T-cell (primary cell): Measurements from ENCODE around the gene CUX1. TPM values are rescaled to one million over a fixed set of nuclear protein-coding genes. Genes with fewer than 3 reads are reported as not detected.

Experiments used
- ATAC-seq, 4 experiments: fragments of 200-7000 bp in 3 of 4; fragments of 150-1000 bp in 1 of 4; cut with Tn5 transposase; replicated peaks in 1 of 4; 1 replicate in 3 of 4; 2 replicates in 1 of 4; pipeline ENCODE4 v1.10.0; 2021; ENCODE audit warnings: moderate library complexity in 3 of 4, mild to moderate bottlenecking in 2 of 4, moderate number of reproducible peaks in 1 of 4
- CTCF ChIA-PET, 2 donors: fragments of 300-600 bp; sonication (Branson Sonifier 250); formaldehyde crosslinking; loops; one replicate each; lab custom pipeline; 2022; ENCODE audit warnings: antibody characterized with exemption in 2 of 2; lab: Charles Lee
- POLR2A ChIA-PET, 2 donors: fragments of 300-600 bp; sonication (Branson Sonifier 250); formaldehyde crosslinking; loops; one replicate each; lab custom pipeline; 2022; ENCODE audit warnings: antibody characterized with exemption in 2 of 2; lab: Charles Lee
- DNase-seq, 35 experiments: peaks; one replicate each; pipeline versions ENCODE4 v3.0.0 to v3.0.0-alpha.2; 2013 to 2023
- H3K27ac ChIP-seq: one replicate; pipeline ENCODE4 v1.5.1; 2013; ENCODE audit warnings: low read length
- H3K27me3 ChIP-seq, 2 experiments: replicated peaks in 1 of 2; 1 replicate in 1 of 2; 2 replicates in 1 of 2; pipeline versions ENCODE4 v1.6.1 to v1.7.0; 2013; ENCODE audit warnings: low read length in 1 of 2, mixed read lengths in 1 of 2; ENCODE audit not compliant: control insufficient read depth in 2 of 2, insufficient read depth in 2 of 2; ENCODE audit errors: extremely low read depth in 1 of 2
- H3K36me3 ChIP-seq, 2 donors: 1 replicate in 1 of 2; 2 replicates in 1 of 2; pipeline versions ENCODE4 v1.6.1 to v1.7.0; 2013; ENCODE audit warnings: low read length in 1 of 2; ENCODE audit not compliant: control insufficient read depth in 2 of 2, insufficient read depth in 1 of 2; ENCODE audit errors: extremely low read depth in 1 of 2
- H3K4me1 ChIP-seq, 2 experiments: 1 replicate in 1 of 2; 2 replicates in 1 of 2; pipeline versions ENCODE4 v1.6.1 to v1.7.0; 2013; ENCODE audit warnings: low read length in 2 of 2, mixed read lengths in 1 of 2; ENCODE audit not compliant: insufficient read depth in 2 of 2, control insufficient read depth in 1 of 2; ENCODE audit errors: extremely low read depth in 1 of 2
- H3K4me3 ChIP-seq, 2 donors: 1 replicate in 1 of 2; 2 replicates in 1 of 2; pipeline versions ENCODE4 v1.5.1 to v1.7.0; 2013; ENCODE audit warnings: mild to moderate bottlenecking in 2 of 2, low read length in 1 of 2, moderate library complexity in 1 of 2; ENCODE audit not compliant: control insufficient read depth in 1 of 2; ENCODE audit errors: extremely low read depth in 1 of 2
- H3K9me3 ChIP-seq: 2 replicates; pipeline ENCODE4 v1.7.0; 2013
- H3K27ac Mint-ChIP-seq, 2 donors: one replicate each; pipeline ENCODE4 v1.8.0; 2020 to 2021; ENCODE audit warnings: mild to moderate bottlenecking in 2 of 2, mixed read lengths in 2 of 2
- H3K27me3 Mint-ChIP-seq, 2 donors: one replicate each; pipeline ENCODE4 v1.8.0; 2021 to 2022; ENCODE audit warnings: mixed read lengths in 2 of 2
- H3K36me3 Mint-ChIP-seq: one replicate; pipeline ENCODE4 v1.8.0; 2021; ENCODE audit warnings: mixed read lengths
- H3K4me1 Mint-ChIP-seq, 3 donors: one replicate each; pipeline ENCODE4 v1.8.0; 2020 to 2022; ENCODE audit warnings: mixed read lengths in 3 of 3, mild to moderate bottlenecking in 1 of 3
- H3K4me3 Mint-ChIP-seq, 3 donors: one replicate each; pipeline ENCODE4 v1.8.0; 2020 to 2022; ENCODE audit warnings: mild to moderate bottlenecking in 3 of 3, mixed read lengths in 3 of 3, moderate library complexity in 3 of 3
- H3K9me3 Mint-ChIP-seq, 3 donors: one replicate each; pipeline ENCODE4 v1.8.0; 2020 to 2022; ENCODE audit warnings: mixed read lengths in 3 of 3
- WGBS: methylation state at CpG from one replicate; pipeline ENCODE4 v1.1.5; 2013; ENCODE audit warnings: missing lambda C conversion rate; ENCODE audit not compliant: insufficient coverage; 5-methylcytosine and 5-hydroxymethylcytosine counted together
- total RNA-seq, 35 experiments: library from RNA in 6 of 35; stranded (reverse) in 6 of 35; fragments of 120-200 nt in 1 of 35; gene quantifications; one replicate each; pipeline versions ENCODE4 v1.2.1 to v1.2.4 and lab custom pipeline; 2013 to 2026

CUX1 gene
- total RNA-seq, 5 donors from 2014 or later (not counting 1 experiment from before 2014, with no cell fraction given): 36.9 to 50.2 (median 42.8) TPM

DNA sequence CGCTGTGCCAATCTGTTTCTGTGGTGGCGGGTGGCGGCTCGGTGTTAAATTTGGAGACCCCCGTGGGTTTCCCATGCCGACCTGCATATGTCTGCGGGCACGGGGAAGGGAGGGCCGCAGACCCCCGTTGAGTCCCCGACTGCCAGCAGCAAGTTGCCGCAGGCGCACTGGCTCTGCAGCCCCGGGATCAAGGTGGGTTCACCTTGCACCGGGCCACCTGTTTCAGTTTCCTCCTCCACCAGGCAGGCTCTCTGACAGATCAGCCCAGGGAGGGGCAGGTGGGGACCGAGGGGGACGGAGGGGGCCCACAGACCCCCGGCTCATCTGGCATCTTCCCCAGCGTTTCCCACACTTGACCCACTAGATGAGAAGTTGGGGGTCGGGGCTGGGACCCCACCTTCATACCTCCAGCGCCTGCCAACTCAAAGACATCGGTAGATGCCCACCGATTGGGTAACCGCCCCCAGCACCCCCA lies 95.9 kb downstream of the CUX1 start:
- peaks cover 8 to 19% of the 10 kb centered on the region in 2 donors for H3K36me3 ChIP-seq
- no peaks in the 10 kb centered on the region for H3K27me3 Mint-ChIP-seq
- DNase-seq (no peak), ATAC-seq (no peak)
- H3K4me3 ChIP-seq: no peak overlapping the region
- no peak overlapping the region for H3K27ac ChIP-seq
- peaks cover 15 to 18% (median 18%) of the 10 kb centered on the region in 3 donors for H3K4me1 Mint-ChIP-seq
- no peaks in the 10 kb centered on the region for H3K9me3 ChIP-seq
- H3K27me3 ChIP-seq: no peaks in the 10 kb centered on the region
- H3K9me3 Mint-ChIP-seq: no peaks in the 10 kb centered on the region
- ChIA-PET CTCF (no interaction called here), POLR2A (no interaction called here)
- H3K27ac Mint-ChIP-seq: no peak overlapping the region
- WGBS: 69% methylated on average over 14 of the region's 24 CpGs
- peaks cover 32% of the 10 kb centered on the region for H3K36me3 Mint-ChIP-seq
- H3K4me1 ChIP-seq: peaks cover 0 to 4% of the 10 kb centered on the region in 2 experiments
- no peak overlapping the region for H3K4me3 Mint-ChIP-seq

DNA sequence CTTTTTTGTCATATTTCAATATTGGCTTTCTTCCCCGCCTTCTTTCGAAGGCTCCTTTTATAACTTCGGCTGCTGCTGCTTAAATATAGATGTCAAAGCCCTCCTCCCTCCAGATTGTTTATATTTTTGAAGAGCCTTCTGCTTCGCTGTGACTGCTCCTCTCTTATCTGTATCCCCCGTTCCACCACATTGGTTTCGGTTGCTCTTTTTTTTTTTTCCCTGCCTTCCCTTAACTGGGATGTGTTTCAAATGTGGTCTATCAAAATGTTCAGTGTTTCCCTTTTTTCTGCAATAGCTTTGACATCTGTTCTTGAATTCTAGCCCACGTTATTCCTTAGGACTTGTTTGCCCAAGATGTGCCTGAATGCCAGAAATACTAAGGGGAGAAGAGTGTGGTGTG lies 96.4 kb downstream of the CUX1 start:
- peaks cover 8 to 19% of the 10 kb centered on the region in 2 donors for H3K36me3 ChIP-seq
- no peaks in the 10 kb centered on the region for H3K27me3 ChIP-seq
- no CpG with 5 or more reads among the region's 7 CpGs for WGBS
- ChIA-PET POLR2A (no interaction called here), CTCF (no interaction called here)
- Mint-ChIP-seq H3K4me3 (no peak overlapping the region), H3K27ac (no peak overlapping the region), H3K4me1 (peaks cover 15 to 18% (median 16%) of the 10 kb centered on the region in 3 donors), H3K27me3 (no peaks in the 10 kb centered on the region), H3K9me3 (no peaks in the 10 kb centered on the region), H3K36me3 (peaks cover 28% of the 10 kb centered on the region)
- no peak overlapping the region for H3K27ac ChIP-seq
- no peaks in the 10 kb centered on the region for H3K9me3 ChIP-seq
- ATAC-seq (no peak), DNase-seq (no peak)
- peaks cover 0 to 4% of the 10 kb centered on the region in 2 experiments for H3K4me1 ChIP-seq
- no peak overlapping the region for H3K4me3 ChIP-seq

DNA sequence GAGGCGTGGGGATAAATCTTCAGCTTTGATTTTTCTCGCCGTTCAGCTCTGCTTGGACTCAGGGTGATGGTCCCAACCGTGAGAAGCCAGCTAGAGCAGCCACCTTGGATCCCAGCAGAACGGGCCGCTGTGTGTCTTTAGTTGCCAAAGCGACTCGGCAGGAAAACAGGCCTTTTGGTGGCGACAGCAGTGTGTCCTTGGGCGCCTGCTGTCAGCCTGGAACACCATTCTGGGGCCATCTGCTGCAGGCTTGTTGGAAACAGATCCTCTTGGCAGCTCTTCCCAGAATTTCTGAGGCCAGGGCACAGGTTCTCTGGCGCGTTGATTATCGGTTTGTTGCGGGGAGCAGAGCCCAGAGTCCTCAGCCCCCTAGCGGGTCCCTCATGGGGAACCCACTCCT lies 97.6 kb downstream of the CUX1 start:
- H3K4me1 ChIP-seq: peaks cover 0 to 4% of the 10 kb centered on the region in 2 experiments

DNA sequence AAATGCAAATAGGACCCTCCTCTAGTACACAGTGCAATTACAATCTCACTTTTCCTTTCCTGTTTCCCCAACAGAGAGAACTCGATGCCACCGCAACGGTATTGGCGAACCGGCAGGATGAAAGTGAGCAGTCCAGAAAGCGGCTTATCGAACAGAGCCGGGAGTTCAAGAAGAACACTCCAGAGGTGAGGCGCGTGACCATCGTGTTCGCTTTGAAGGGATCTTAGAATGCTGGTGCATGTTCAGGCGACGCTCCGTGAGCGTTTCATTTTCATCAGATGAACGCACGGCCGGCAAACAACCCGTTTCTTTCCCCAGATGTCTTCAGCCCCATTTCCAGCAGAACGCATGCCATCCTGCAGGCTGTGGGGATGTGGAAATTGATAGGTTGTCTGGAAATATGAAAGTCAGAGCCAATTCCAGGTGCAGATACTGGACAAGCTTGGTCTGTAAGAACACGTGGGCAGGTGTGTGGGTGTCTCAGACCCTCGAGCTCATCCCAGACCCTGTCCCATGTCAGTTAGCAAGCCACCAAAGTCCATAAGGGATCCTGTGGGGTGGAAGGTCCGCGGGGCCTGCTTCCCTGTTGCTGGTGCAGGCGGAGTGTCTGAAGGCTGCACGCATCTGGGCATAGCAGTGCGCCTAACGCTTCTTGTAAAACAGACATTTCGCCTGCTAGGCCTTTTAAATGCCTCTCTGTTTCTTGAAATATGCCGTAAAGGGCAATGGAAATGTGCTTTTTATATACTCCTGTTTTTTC lies 98.8 kb downstream of the CUX1 start:
- H3K27me3 ChIP-seq: no peaks in the 10 kb centered on the region
- peaks cover 0 to 1% of the 10 kb centered on the region in 2 experiments for H3K4me1 ChIP-seq
- H3K27ac ChIP-seq: no peak overlapping the region
- DNase-seq: no peak
- H3K9me3 Mint-ChIP-seq: no peaks in the 10 kb centered on the region
- CTCF ChIA-PET: no interaction called here
- no peak overlapping the region for H3K4me3 ChIP-seq
- H3K27me3 Mint-ChIP-seq: no peaks in the 10 kb centered on the region
- no peak overlapping the region for H3K27ac Mint-ChIP-seq
- H3K36me3 Mint-ChIP-seq: peaks cover 38% of the 10 kb centered on the region
- peaks cover 8 to 19% of the 10 kb centered on the region in 2 donors for H3K36me3 ChIP-seq
- WGBS: 96% methylated on average over 18 of the region's 31 CpGs
- peaks cover 12 to 18% (median 13%) of the 10 kb centered on the region in 3 donors for H3K4me1 Mint-ChIP-seq
- no peaks in the 10 kb centered on the region for H3K9me3 ChIP-seq
- no peak overlapping the region for H3K4me3 Mint-ChIP-seq
- POLR2A ChIA-PET: no interaction called here
- ATAC-seq: no peak

More for the DNA sequence above, 97.6 kb downstream of the CUX1 start:
- DNase-seq (no peak), ATAC-seq (no peak)
- Histone ChIP-seq H3K36me3 (peaks cover 8 to 19% of the 10 kb centered on the region in 2 donors), H3K4me3 (no peak overlapping the region), H3K9me3 (no peaks in the 10 kb centered on the region), H3K27ac (no peak overlapping the region), H3K27me3 (no peaks in the 10 kb centered on the region)
- Mint-ChIP-seq H3K27me3 (no peaks in the 10 kb centered on the region), H3K9me3 (no peaks in the 10 kb centered on the region), H3K4me3 (no peak overlapping the region), H3K4me1 (peaks cover 12 to 18% (median 13%) of the 10 kb centered on the region in 3 donors), H3K27ac (no peak overlapping the region), H3K36me3 (peaks cover 38% of the 10 kb centered on the region)
- WGBS: 95% methylated on average over 15 of the region's 15 CpGs
- CTCF ChIA-PET: interaction anchor here in 1 of 2 donors (0.5 kb wide), 1 partner anchor 56 kb away, joined by 8 read pairs; no protein-coding TSS in a partner anchor
- POLR2A ChIA-PET: no interaction called here

DNA sequence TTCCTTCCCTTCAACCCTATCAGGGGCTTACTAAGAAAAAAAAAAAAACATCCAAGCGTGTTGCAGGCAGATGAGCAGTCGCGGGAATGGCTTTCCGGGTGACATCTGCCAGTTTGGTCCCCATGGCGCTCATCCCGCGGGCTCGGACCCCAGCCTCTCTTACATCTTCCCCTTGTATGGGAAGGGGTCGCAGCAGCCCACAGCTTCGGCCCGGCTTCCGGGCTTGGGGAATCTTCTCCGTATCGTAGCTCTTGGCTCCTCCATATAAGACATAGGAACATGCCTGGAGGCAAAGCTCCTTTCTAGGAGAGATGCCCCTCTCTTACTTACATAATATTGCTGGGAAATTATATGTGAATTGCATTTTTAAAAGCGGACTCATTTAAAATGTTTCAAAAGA lies 99.5 kb downstream of the CUX1 start:
- no peak overlapping the region for H3K4me3 ChIP-seq
- no peak for DNase-seq

DNA sequence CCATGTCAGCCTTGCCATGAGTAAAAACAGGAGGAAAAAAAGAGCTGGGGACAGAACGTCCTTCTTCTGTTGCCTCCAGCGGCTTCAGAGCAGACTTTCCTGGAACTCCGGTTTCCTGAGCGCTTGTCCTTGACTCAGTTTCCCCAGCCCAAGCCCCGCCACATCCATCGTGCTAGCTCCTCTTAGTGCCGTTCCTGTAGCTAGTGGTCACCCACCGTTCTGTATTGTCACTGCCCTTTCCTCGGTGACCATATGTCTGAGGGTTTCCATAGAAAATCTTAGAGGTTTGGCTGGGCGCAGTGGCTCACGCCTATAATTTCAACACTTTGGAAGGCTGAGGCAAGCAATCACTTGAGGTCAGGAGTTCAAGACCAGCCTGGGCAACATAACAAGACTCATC lies 100.1 kb downstream of the CUX1 start:
- ATAC-seq (no peak), DNase-seq (no peak)
- ChIA-PET CTCF (no interaction called here), POLR2A (no interaction called here)
- peaks cover 38% of the 10 kb centered on the region for H3K36me3 Mint-ChIP-seq
- no peaks in the 10 kb centered on the region for H3K4me1 ChIP-seq
- H3K27ac ChIP-seq: no peak overlapping the region
- no peak overlapping the region for H3K4me3 Mint-ChIP-seq
- no peaks in the 10 kb centered on the region for H3K27me3 Mint-ChIP-seq
- H3K9me3 ChIP-seq: no peaks in the 10 kb centered on the region
- 91% methylated on average over 8 of the region's 11 CpGs for WGBS
- no peaks in the 10 kb centered on the region for H3K9me3 Mint-ChIP-seq
- no peak overlapping the region for H3K27ac Mint-ChIP-seq
- no peak overlapping the region for H3K4me3 ChIP-seq
- peaks cover 9 to 13% (median 12%) of the 10 kb centered on the region in 3 donors for H3K4me1 Mint-ChIP-seq
- H3K36me3 ChIP-seq: peaks cover 8 to 19% of the 10 kb centered on the region in 2 donors
- no peaks in the 10 kb centered on the region for H3K27me3 ChIP-seq

More for the DNA sequence above, 99.5 kb downstream of the CUX1 start:
- Mint-ChIP-seq H3K36me3 (peaks cover 38% of the 10 kb centered on the region), H3K4me3 (no peak overlapping the region), H3K4me1 (peaks cover 11 to 18% (median 13%) of the 10 kb centered on the region in 3 donors), H3K27me3 (no peaks in the 10 kb centered on the region), H3K9me3 (no peaks in the 10 kb centered on the region), H3K27ac (no peak overlapping the region)
- Histone ChIP-seq H3K27ac (no peak overlapping the region), H3K4me1 (no peaks in the 10 kb centered on the region), H3K27me3 (no peaks in the 10 kb centered on the region), H3K9me3 (no peaks in the 10 kb centered on the region), H3K36me3 (peaks cover 8 to 19% of the 10 kb centered on the region in 2 donors)
- no CpG with 5 or more reads among the region's 15 CpGs for WGBS
- ChIA-PET POLR2A (no interaction called here), CTCF (no interaction called here)
- ATAC-seq: no peak
